ENCODE measurements around the gene MREG. TPM values are rescaled to one million over a fixed set of nuclear protein-coding genes. Genes with fewer than 3 reads are reported as not detected.

Gene MREG
- total and polyA plus RNA-seq, 9 of the 15 experiments (the other 6 are each of a cell fraction or from before 2014, with no cell fraction given), result 0.77 to 3.8 (median 2.3) TPM

DNA sequence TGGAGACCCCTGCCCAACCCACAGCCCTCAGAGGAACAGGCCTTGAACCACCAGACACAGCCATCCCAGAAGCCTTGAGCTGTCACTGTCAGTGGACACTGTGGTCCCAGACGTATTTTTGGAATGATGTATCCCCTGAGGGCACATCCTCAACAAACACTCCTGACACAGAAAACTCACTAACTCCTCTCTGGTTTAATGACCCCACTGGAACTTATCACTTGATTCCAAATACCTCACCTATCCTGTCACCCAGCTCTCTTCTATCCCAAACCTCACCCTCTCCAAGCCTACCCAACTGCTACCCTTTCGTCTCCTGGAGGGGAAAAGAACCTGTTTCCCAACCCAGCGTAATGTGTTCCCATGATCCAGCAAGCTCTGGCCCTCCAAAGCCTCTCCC is 111.6 kb downstream of the MREG start (continued):
- TF ChIP-seq, protein P1, sequence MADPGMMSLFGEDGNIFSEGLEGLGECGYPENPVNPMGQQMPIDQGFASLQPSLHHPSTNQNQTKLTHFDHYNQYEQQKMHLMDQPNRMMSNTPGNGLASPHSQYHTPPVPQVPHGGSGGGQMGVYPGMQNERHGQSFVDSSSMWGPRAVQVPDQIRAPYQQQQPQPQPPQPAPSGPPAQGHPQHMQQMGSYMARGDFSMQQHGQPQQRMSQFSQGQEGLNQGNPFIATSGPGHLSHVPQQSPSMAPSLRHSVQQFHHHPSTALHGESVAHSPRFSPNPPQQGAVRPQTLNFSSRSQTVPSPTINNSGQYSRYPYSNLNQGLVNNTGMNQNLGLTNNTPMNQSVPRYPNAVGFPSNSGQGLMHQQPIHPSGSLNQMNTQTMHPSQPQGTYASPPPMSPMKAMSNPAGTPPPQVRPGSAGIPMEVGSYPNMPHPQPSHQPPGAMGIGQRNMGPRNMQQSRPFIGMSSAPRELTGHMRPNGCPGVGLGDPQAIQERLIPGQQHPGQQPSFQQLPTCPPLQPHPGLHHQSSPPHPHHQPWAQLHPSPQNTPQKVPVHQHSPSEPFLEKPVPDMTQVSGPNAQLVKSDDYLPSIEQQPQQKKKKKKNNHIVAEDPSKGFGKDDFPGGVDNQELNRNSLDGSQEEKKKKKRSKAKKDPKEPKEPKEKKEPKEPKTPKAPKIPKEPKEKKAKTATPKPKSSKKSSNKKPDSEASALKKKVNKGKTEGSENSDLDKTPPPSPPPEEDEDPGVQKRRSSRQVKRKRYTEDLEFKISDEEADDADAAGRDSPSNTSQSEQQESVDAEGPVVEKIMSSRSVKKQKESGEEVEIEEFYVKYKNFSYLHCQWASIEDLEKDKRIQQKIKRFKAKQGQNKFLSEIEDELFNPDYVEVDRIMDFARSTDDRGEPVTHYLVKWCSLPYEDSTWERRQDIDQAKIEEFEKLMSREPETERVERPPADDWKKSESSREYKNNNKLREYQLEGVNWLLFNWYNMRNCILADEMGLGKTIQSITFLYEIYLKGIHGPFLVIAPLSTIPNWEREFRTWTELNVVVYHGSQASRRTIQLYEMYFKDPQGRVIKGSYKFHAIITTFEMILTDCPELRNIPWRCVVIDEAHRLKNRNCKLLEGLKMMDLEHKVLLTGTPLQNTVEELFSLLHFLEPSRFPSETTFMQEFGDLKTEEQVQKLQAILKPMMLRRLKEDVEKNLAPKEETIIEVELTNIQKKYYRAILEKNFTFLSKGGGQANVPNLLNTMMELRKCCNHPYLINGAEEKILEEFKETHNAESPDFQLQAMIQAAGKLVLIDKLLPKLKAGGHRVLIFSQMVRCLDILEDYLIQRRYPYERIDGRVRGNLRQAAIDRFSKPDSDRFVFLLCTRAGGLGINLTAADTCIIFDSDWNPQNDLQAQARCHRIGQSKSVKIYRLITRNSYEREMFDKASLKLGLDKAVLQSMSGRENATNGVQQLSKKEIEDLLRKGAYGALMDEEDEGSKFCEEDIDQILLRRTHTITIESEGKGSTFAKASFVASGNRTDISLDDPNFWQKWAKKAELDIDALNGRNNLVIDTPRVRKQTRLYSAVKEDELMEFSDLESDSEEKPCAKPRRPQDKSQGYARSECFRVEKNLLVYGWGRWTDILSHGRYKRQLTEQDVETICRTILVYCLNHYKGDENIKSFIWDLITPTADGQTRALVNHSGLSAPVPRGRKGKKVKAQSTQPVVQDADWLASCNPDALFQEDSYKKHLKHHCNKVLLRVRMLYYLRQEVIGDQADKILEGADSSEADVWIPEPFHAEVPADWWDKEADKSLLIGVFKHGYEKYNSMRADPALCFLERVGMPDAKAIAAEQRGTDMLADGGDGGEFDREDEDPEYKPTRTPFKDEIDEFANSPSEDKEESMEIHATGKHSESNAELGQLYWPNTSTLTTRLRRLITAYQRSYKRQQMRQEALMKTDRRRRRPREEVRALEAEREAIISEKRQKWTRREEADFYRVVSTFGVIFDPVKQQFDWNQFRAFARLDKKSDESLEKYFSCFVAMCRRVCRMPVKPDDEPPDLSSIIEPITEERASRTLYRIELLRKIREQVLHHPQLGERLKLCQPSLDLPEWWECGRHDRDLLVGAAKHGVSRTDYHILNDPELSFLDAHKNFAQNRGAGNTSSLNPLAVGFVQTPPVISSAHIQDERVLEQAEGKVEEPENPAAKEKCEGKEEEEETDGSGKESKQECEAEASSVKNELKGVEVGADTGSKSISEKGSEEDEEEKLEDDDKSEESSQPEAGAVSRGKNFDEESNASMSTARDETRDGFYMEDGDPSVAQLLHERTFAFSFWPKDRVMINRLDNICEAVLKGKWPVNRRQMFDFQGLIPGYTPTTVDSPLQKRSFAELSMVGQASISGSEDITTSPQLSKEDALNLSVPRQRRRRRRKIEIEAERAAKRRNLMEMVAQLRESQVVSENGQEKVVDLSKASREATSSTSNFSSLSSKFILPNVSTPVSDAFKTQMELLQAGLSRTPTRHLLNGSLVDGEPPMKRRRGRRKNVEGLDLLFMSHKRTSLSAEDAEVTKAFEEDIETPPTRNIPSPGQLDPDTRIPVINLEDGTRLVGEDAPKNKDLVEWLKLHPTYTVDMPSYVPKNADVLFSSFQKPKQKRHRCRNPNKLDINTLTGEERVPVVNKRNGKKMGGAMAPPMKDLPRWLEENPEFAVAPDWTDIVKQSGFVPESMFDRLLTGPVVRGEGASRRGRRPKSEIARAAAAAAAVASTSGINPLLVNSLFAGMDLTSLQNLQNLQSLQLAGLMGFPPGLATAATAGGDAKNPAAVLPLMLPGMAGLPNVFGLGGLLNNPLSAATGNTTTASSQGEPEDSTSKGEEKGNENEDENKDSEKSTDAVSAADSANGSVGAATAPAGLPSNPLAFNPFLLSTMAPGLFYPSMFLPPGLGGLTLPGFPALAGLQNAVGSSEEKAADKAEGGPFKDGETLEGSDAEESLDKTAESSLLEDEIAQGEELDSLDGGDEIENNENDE (IDR thresholded peaks at IDR 0.05; ENCODE audit: low read depth, low read length), result no peak
- TF ChIP-seq MAZ (CRISPR knock-in tag; conservative IDR thresholded peaks at IDR 0.05 in 1 of 2, IDR thresholded peaks at IDR 0.05 in 1 of 2), result no peak
- no peak for TF ChIP-seq POU5F1 (IDR thresholded peaks at IDR 0.05; ENCODE audit: borderline replicate concordance, low read depth, low read length, partially characterized antibody)
- no peak for TF ChIP-seq ZNF175 (CRISPR knock-in tag; IDR thresholded peaks at IDR 0.05; ENCODE audit: low read depth)
- TF ChIP-seq THRAP3 (IDR thresholded peaks at IDR 0.05; ENCODE audit: borderline replicate concordance), result no peak
- TF ChIP-seq, protein P2, sequence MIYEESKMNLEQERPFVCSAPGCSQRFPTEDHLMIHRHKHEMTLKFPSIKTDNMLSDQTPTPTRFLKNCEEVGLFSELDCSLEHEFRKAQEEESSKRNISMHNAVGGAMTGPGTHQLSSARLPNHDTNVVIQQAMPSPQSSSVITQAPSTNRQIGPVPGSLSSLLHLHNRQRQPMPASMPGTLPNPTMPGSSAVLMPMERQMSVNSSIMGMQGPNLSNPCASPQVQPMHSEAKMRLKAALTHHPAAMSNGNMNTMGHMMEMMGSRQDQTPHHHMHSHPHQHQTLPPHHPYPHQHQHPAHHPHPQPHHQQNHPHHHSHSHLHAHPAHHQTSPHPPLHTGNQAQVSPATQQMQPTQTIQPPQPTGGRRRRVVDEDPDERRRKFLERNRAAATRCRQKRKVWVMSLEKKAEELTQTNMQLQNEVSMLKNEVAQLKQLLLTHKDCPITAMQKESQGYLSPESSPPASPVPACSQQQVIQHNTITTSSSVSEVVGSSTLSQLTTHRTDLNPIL (CRISPR knock-in tag; IDR thresholded peaks at IDR 0.05), result no peak
- no peak for TF ChIP-seq ZBTB7A (IDR thresholded peaks at IDR 0.05; ENCODE audit: borderline replicate concordance, control insufficient read depth, low read depth, low read length)

Measured in K562 (cell line).